ENCODE measurements around the gene CUTA.

Gene CUTA

GRCh38 chr6:33440649-33441309 lies 22.9 kb upstream of the CUTA start:
- FAIRE-seq: no peak
- no peak for DNase-seq (ENCODE audit: extremely low spot score, insufficient read length, low read depth)

GRCh38 chr6:33439956-33440648 lies 22.2 kb upstream of the CUTA start:
- FAIRE-seq (no peak), DNase-seq (ENCODE audit: extremely low spot score, insufficient read length, low read depth) (no peak)

- FAIRE-seq (no peak), DNase-seq (ENCODE audit: extremely low spot score, insufficient read length, low read depth) (no peak)
Measured at GRCh38 chr6:33438978-33439594, 21.2 kb upstream of the CUTA start.

GRCh38 chr6:33437666-33438065 lies 19.8 kb upstream of the CUTA start:
- no peak for FAIRE-seq
- DNase-seq (ENCODE audit: extremely low spot score, insufficient read length, low read depth): no peak

- FAIRE-seq: no peak
- no peak for DNase-seq (ENCODE audit: extremely low spot score, insufficient read length, low read depth)
Measured at GRCh38 chr6:33434961-33435360, 17.1 kb upstream of the CUTA start.

- FAIRE-seq: no peak
Measured at GRCh38 chr6:33433544-33434191, 15.8 kb upstream of the CUTA start.

GRCh38 chr6:33433001-33433543 lies 15.2 kb upstream of the CUTA start:
- no peak for FAIRE-seq

More at GRCh38 chr6:33433544-33434191, 15.8 kb upstream of the CUTA start:
- no peak for DNase-seq (ENCODE audit: extremely low spot score, insufficient read length, low read depth)

GRCh38 chr6:33432546-33432945 lies 14.6 kb upstream of the CUTA start:
- no peak for DNase-seq (ENCODE audit: extremely low spot score, insufficient read length, low read depth)
- FAIRE-seq: no peak

More at GRCh38 chr6:33433001-33433543, 15.2 kb upstream of the CUTA start:
- DNase-seq (ENCODE audit: extremely low spot score, insufficient read length, low read depth): no peak

- DNase-seq (ENCODE audit: extremely low spot score, insufficient read length, low read depth) (no peak), FAIRE-seq (no peak)
Measured at GRCh38 chr6:33431880-33432541, 14.1 kb upstream of the CUTA start.

GRCh38 chr6:33430991-33431879 lies 13.3 kb upstream of the CUTA start:
- FAIRE-seq (peak; percentile 89), DNase-seq (ENCODE audit: extremely low spot score, insufficient read length, low read depth) (peak; percentile 85)

- peak; percentile 63 for FAIRE-seq
- DNase-seq (ENCODE audit: extremely low spot score, insufficient read length, low read depth): no peak
Measured at GRCh38 chr6:33430334-33430733, 12.4 kb upstream of the CUTA start.

- FAIRE-seq (no peak), DNase-seq (ENCODE audit: extremely low spot score, insufficient read length, low read depth) (no peak)
Measured at GRCh38 chr6:33429750-33430052, 11.8 kb upstream of the CUTA start.

GRCh38 chr6:33428966-33429749 lies 11.3 kb upstream of the CUTA start:
- no peak for DNase-seq (ENCODE audit: extremely low spot score, insufficient read length, low read depth)
- FAIRE-seq: no peak

GRCh38 chr6:33428224-33428965 lies 10.5 kb upstream of the CUTA start:
- peak; percentile 62 for FAIRE-seq
- no peak for DNase-seq (ENCODE audit: extremely low spot score, insufficient read length, low read depth)

- FAIRE-seq (no peak), DNase-seq (ENCODE audit: extremely low spot score, insufficient read length, low read depth) (no peak)
Measured at GRCh38 chr6:33427585-33428223, 9.8 kb upstream of the CUTA start.

- peak; percentile 35 for FAIRE-seq
- DNase-seq (ENCODE audit: extremely low spot score, insufficient read length, low read depth): no peak
Measured at GRCh38 chr6:33426590-33427511, 8.9 kb upstream of the CUTA start.
